Measurements from ENCODE around the gene LY86. TPM values are rescaled to one million over a fixed set of nuclear protein-coding genes. Genes with fewer than 3 reads are reported as not detected.

Gene LY86
- total and polyA plus RNA-seq, 2 donors (not counting 3 experiments of a cell fraction or from before 2014, with no cell fraction given): not detected

GRCh38 chr6:6681075-6681849, 92.7 kb downstream of the LY86 start:
- no peaks in the 10 kb centered on the region for H4K20me1 ChIP-seq (replicated peaks; ENCODE audit: control insufficient read depth, extremely low read depth, insufficient read depth, low read length)
- peaks cover 8 to 10% of the 10 kb centered on the region in 2 experiments for H3K27me3 ChIP-seq (ENCODE audit: control insufficient read depth in 2 of 2, insufficient read depth in 2 of 2, low read length in 2 of 2)
- H3K4me1 ChIP-seq (ENCODE audit: control insufficient read depth, extremely low read depth, insufficient read depth, low read length): peaks cover 20% of the 10 kb centered on the region
- no peak overlapping the region for H3K27ac ChIP-seq (ENCODE audit: insufficient read depth, low read depth, low read length)
- intact Hi-C loops (cut with micrococcal nuclease) (no loop called here), dilution Hi-C loops (cut with MboI; ENCODE audit: extremely low pct_ligation_motif_present, low sequenced_read_pairs) (no loop called here)
- no peaks in the 10 kb centered on the region for H3K9me3 ChIP-seq (replicated peaks; ENCODE audit: control insufficient read depth, insufficient read depth, low read length)
- POLR2A ChIA-PET: no interaction called here
- no TSS peak for BruUV-seq (replicated peaks)
- H3K4me3 ChIP-seq (replicated peaks in 1 of 3; ENCODE audit: insufficient read depth in 1 of 3, low read depth in 1 of 3, low read length in 3 of 3): no peak overlapping the region
- TF ChIP-seq POLR2AphosphoS5 (IDR thresholded peaks at IDR 0.05; ENCODE audit: insufficient read depth, low read depth, low read length) (no peak), MYC (IDR thresholded peaks at IDR 0.05; ENCODE audit: low read depth, low read length) (no peak), GATA2 (IDR thresholded peaks at IDR 0.05; ENCODE audit: insufficient read depth, insufficient read length, low read depth, low read length) (no peak)
- H3K9me1 ChIP-seq (replicated peaks; ENCODE audit: control insufficient read depth, extremely low read depth, insufficient read depth, low read length): no peaks in the 10 kb centered on the region
- H2AFZ ChIP-seq (ENCODE audit: low read depth, low read length): no peak overlapping the region
- no peaks in the 10 kb centered on the region for H3K79me2 ChIP-seq (ENCODE audit: control insufficient read depth, insufficient read depth, low read length)
- no peaks in the 10 kb centered on the region for H3K36me3 ChIP-seq (ENCODE audit: control insufficient read depth in 2 of 2, extremely low read depth in 1 of 2, insufficient read depth in 2 of 2, low read length in 2 of 2)
- CTCF ChIA-PET: interaction anchor here (1.4 to 1.6 kb wide), 3 partner anchors 15 to 562 kb away, joined by 3 to 11 read pairs (median 10); no protein-coding TSS in a partner anchor
- H3K4me2 ChIP-seq (ENCODE audit: insufficient read depth, low read length): no peak overlapping the region
- H3K9ac ChIP-seq (replicated peaks; ENCODE audit: extremely low read depth, insufficient read depth, low read length): no peak overlapping the region
- DNase-seq (ENCODE audit: low read depth, low spot score) (no peak), FAIRE-seq (peak; percentile 15)

- H3K27me3 ChIP-seq (ENCODE audit: control insufficient read depth in 2 of 2, insufficient read depth in 2 of 2, low read length in 2 of 2): peaks cover 8 to 10% of the 10 kb centered on the region in 2 experiments
- no peaks in the 10 kb centered on the region for H3K79me2 ChIP-seq (ENCODE audit: control insufficient read depth, insufficient read depth, low read length)
- DNase-seq (ENCODE audit: low read depth, low spot score) (no peak), FAIRE-seq (no peak)
- ChIA-PET CTCF (interaction anchor here (0.6 to 1.6 kb wide), 4 partner anchors 14 to 561 kb away, joined by 3 to 11 read pairs (median 6); no protein-coding TSS in a partner anchor), POLR2A (no interaction called here)
- intact Hi-C loops (cut with micrococcal nuclease) (no loop called here), dilution Hi-C loops (cut with MboI; ENCODE audit: extremely low pct_ligation_motif_present, low sequenced_read_pairs) (no loop called here)
- peaks cover 19% of the 10 kb centered on the region for H3K4me1 ChIP-seq (ENCODE audit: control insufficient read depth, extremely low read depth, insufficient read depth, low read length)
- no TSS peak for BruUV-seq (replicated peaks)
- TF ChIP-seq POLR2AphosphoS5 (IDR thresholded peaks at IDR 0.05; ENCODE audit: insufficient read depth, low read depth, low read length): no peak
- no peak for TF ChIP-seq GATA2 (IDR thresholded peaks at IDR 0.05; ENCODE audit: insufficient read depth, insufficient read length, low read depth, low read length)
- no peak for TF ChIP-seq EZH2 (IDR thresholded peaks at IDR 0.05; ENCODE audit: borderline replicate concordance, low read depth, low read length, severe bottlenecking)
- TF ChIP-seq FOS (IDR thresholded peaks at IDR 0.05; ENCODE audit: borderline replicate concordance, insufficient read depth, low read length): no peak
- no peak for TF ChIP-seq CTCF (IDR thresholded peaks at IDR 0.05; ENCODE audit: extremely low read depth in 1 of 2, insufficient read depth in 1 of 2, low read depth in 1 of 2, low read length in 2 of 2)
- no peak for TF ChIP-seq POLR2A (IDR thresholded peaks at IDR 0.05; ENCODE audit: low read depth, low read length)
- TF ChIP-seq, protein P1, sequence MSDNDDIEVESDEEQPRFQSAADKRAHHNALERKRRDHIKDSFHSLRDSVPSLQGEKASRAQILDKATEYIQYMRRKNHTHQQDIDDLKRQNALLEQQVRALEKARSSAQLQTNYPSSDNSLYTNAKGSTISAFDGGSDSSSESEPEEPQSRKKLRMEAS (IDR thresholded peaks at IDR 0.05; ENCODE audit: insufficient read depth, insufficient read length): no peak
- no peak overlapping the region for H3K4me2 ChIP-seq (ENCODE audit: insufficient read depth, low read length)
- H4K20me1 ChIP-seq (replicated peaks; ENCODE audit: control insufficient read depth, extremely low read depth, insufficient read depth, low read length): no peaks in the 10 kb centered on the region
- no peak overlapping the region for H3K4me3 ChIP-seq (replicated peaks in 1 of 3; ENCODE audit: insufficient read depth in 1 of 3, low read depth in 1 of 3, low read length in 3 of 3)
- H3K9me1 ChIP-seq (replicated peaks; ENCODE audit: control insufficient read depth, extremely low read depth, insufficient read depth, low read length): no peaks in the 10 kb centered on the region
- H3K9ac ChIP-seq (replicated peaks; ENCODE audit: extremely low read depth, insufficient read depth, low read length): no peak overlapping the region
- H3K36me3 ChIP-seq (ENCODE audit: control insufficient read depth in 2 of 2, extremely low read depth in 1 of 2, insufficient read depth in 2 of 2, low read length in 2 of 2): no peaks in the 10 kb centered on the region
- H2AFZ ChIP-seq (ENCODE audit: low read depth, low read length): no peak overlapping the region
- no peaks in the 10 kb centered on the region for H3K9me3 ChIP-seq (replicated peaks; ENCODE audit: control insufficient read depth, insufficient read depth, low read length)
- H3K27ac ChIP-seq (ENCODE audit: insufficient read depth, low read depth, low read length): no peak overlapping the region
Measured at GRCh38 chr6:6682225-6682624, 93.7 kb downstream of the LY86 start.
